Measurements from ENCODE around the gene INO80. TPM values are rescaled to one million over a fixed set of nuclear protein-coding genes. Genes with fewer than 3 reads are reported as not detected.
A peak's percentile ranks its signal among the peaks of the same experiment; 100 is the strongest.

INO80 gene
- total and polyA plus RNA-seq, 2 donors (not counting 1 experiment from before 2014, with no cell fraction given), result 16.3 to 55.7 TPM

DNA sequence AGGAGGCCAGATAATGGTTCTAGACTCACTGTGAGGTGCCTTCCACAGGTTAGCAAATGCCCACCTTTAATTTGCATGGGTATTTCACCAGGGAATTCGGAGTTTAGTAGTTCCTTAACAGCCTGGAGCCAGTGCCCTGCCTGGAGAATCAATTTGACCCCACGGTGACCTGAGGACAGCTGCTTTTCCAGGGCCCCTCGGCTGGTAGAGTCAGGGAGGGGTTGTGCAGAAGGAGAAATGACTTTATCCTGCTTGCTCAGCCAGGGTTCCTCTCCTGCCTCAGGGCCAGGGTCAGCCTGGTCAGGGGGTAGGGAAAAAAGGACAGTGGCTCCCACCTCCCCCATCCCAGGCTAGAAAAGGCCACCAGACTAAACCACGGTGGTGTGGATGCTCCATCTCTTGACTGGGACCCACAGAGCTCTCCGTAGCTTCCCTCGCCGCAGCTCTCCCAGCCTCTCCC lies 175.0 kb downstream of the INO80 start:
- Histone ChIP-seq H3K36me3 (replicated peaks in 1 of 2; ENCODE audit: control extremely low read depth in 1 of 2, control insufficient read depth in 1 of 2, extremely low read depth in 1 of 2, insufficient read depth in 2 of 2, low read length in 1 of 2) (no peaks in the 10 kb centered on the region), H4K20me1 (ENCODE audit: control insufficient read depth, insufficient read depth, low read length, poor library complexity, severe bottlenecking) (no peaks in the 10 kb centered on the region)

DNA sequence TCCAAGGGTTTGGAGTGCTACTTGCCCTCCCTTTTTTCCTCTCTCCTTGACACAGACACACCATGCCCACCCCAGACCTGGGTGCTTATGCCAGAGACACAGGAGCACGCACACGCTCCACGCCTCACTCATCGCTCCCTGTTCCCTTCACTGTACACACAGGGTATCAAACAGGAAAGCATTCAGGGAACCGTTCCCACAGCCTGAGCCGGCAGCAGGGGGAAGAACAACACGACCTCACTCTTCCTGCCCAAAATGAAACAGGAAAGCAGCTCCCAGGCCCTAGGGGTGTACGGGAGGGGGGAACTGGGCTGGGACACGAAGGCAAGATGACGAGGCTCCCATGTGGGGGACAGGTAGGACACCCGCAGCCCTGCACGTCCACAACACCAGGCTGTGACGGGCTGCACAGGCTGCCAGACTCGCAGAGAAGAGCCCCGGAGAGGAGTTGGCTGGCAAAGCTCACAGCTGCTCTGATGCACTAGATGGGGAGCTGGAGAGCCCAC lies 175.7 kb downstream of the INO80 start:
- Histone ChIP-seq H3K4me1 (ENCODE audit: control insufficient read depth in 2 of 2, insufficient read depth in 2 of 2, low read length in 2 of 2) (peaks cover 31 to 35% of the 10 kb centered on the region in 2 donors), H4K20me1 (ENCODE audit: control insufficient read depth, insufficient read depth, low read length, poor library complexity, severe bottlenecking) (no peaks in the 10 kb centered on the region), H3K27ac (ENCODE audit: low read length in 2 of 2) (peak overlapping the region in 1 of 2 donors; percentile 32), H3K27me3 (replicated peaks in 1 of 4; ENCODE audit: control extremely low read depth in 1 of 4, control insufficient read depth in 3 of 4, insufficient read depth in 4 of 4, low read length in 3 of 4) (no peaks in the 10 kb centered on the region), H3K79me2 (ENCODE audit: control insufficient read depth, insufficient read depth, low read length) (no peaks in the 10 kb centered on the region), H3K4me2 (replicated peaks; ENCODE audit: low read depth, low read length, poor library complexity, severe bottlenecking) (peak overlapping the region; percentile 99), H3K9ac (ENCODE audit: low read length) (no peak overlapping the region), H2AFZ (ENCODE audit: insufficient read depth, low read depth, low read length, poor library complexity, severe bottlenecking) (peak overlapping the region; percentile 96), H3K9me3 (ENCODE audit: control extremely low read depth in 1 of 3, control insufficient read depth in 2 of 3, insufficient read depth in 1 of 3, low read length in 2 of 3) (no peaks in the 10 kb centered on the region), H3K4me3 (ENCODE audit: control extremely low read depth in 1 of 5, extremely low read depth in 1 of 5, insufficient read depth in 1 of 5, low read depth in 2 of 5, low read length in 4 of 5) (no peak overlapping the region), H3K36me3 (replicated peaks in 1 of 2; ENCODE audit: control extremely low read depth in 1 of 2, control insufficient read depth in 1 of 2, extremely low read depth in 1 of 2, insufficient read depth in 2 of 2, low read length in 1 of 2) (no peaks in the 10 kb centered on the region)
- DNase-seq (peak; percentile 35), ATAC-seq (ENCODE audit: low read depth) (no peak)
- no peaks in the 10 kb centered on the region for H3K27me3 Mint-ChIP-seq
- H3K4me1 Mint-ChIP-seq, result peaks cover 36% of the 10 kb centered on the region
- H3K9me3 Mint-ChIP-seq (ENCODE audit: insufficient read depth), result no peaks in the 10 kb centered on the region
- intact Hi-C loops (cut with micrococcal nuclease), result loop anchor here (2.0 to 5.0 kb wide), 2 partner anchors 14 to 82 kb away; no protein-coding TSS in a partner anchor
- peak overlapping the region; percentile 75 for H3K27ac Mint-ChIP-seq
- WGBS (ENCODE audit: insufficient coverage), result 15% methylated on average over 12 of the region's 15 CpGs
- ChIA-PET CTCF (interaction anchor here (0.6 to 5.7 kb wide), 11 partner anchors 11 to 308 kb away, joined by 3 to 69 read pairs (median 9); partner anchors contain the start of genes CHAC1, DLL4 and VPS18), POLR2A (interaction anchor here (4.0 kb wide), 1 partner anchor 13 kb away, joined by 20 read pairs; the partner anchor contains the start of gene CHAC1)
- H3K4me3 Mint-ChIP-seq, result peak overlapping the region; percentile 75
- TF ChIP-seq, protein P1, sequence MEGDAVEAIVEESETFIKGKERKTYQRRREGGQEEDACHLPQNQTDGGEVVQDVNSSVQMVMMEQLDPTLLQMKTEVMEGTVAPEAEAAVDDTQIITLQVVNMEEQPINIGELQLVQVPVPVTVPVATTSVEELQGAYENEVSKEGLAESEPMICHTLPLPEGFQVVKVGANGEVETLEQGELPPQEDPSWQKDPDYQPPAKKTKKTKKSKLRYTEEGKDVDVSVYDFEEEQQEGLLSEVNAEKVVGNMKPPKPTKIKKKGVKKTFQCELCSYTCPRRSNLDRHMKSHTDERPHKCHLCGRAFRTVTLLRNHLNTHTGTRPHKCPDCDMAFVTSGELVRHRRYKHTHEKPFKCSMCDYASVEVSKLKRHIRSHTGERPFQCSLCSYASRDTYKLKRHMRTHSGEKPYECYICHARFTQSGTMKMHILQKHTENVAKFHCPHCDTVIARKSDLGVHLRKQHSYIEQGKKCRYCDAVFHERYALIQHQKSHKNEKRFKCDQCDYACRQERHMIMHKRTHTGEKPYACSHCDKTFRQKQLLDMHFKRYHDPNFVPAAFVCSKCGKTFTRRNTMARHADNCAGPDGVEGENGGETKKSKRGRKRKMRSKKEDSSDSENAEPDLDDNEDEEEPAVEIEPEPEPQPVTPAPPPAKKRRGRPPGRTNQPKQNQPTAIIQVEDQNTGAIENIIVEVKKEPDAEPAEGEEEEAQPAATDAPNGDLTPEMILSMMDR (IDR thresholded peaks at IDR 0.05), result no peak
- TF ChIP-seq EZH2 (IDR thresholded peaks at IDR 0.05; ENCODE audit: borderline replicate concordance, insufficient read depth, low read depth, low read length, poor library complexity, severe bottlenecking), result no peak

More for the DNA sequence above, 175.0 kb downstream of the INO80 start:
- intact Hi-C loops (cut with micrococcal nuclease), result loop anchor here (1.0 to 5.0 kb wide), 3 partner anchors 14 to 81 kb away; no protein-coding TSS in a partner anchor
- Histone ChIP-seq H2AFZ (ENCODE audit: insufficient read depth, low read depth, low read length, poor library complexity, severe bottlenecking) (peak overlapping the region; percentile 96), H3K27ac (ENCODE audit: low read length in 2 of 2) (no peak overlapping the region), H3K27me3 (replicated peaks in 1 of 4; ENCODE audit: control extremely low read depth in 1 of 4, control insufficient read depth in 3 of 4, insufficient read depth in 4 of 4, low read length in 3 of 4) (no peaks in the 10 kb centered on the region), H3K9me3 (ENCODE audit: control extremely low read depth in 1 of 3, control insufficient read depth in 2 of 3, insufficient read depth in 1 of 3, low read length in 2 of 3) (no peaks in the 10 kb centered on the region), H3K9ac (ENCODE audit: low read length) (peak overlapping the region; percentile 78), H3K79me2 (ENCODE audit: control insufficient read depth, insufficient read depth, low read length) (no peaks in the 10 kb centered on the region), H3K4me2 (replicated peaks; ENCODE audit: low read depth, low read length, poor library complexity, severe bottlenecking) (peak overlapping the region; percentile 99), H3K4me1 (ENCODE audit: control insufficient read depth in 2 of 2, insufficient read depth in 2 of 2, low read length in 2 of 2) (peaks cover 31 to 35% of the 10 kb centered on the region in 2 donors), H3K4me3 (ENCODE audit: control extremely low read depth in 1 of 5, extremely low read depth in 1 of 5, insufficient read depth in 1 of 5, low read depth in 2 of 5, low read length in 4 of 5) (peak overlapping the region in 3 of 5 experiments; percentile 69 to 78 (median 72))
- ChIA-PET POLR2A (interaction anchor here (1.4 to 4.0 kb wide), 2 partner anchors 12 to 34 kb away, joined by 7 to 20 read pairs; partner anchors contain the start of gene CHAC1), CTCF (interaction anchor here (0.5 to 5.7 kb wide), 16 partner anchors 12 to 280 kb away, joined by 3 to 69 read pairs (median 8); partner anchors contain the start of genes CHAC1, DLL4 and VPS18)
- Mint-ChIP-seq H3K4me1 (peaks cover 39% of the 10 kb centered on the region), H3K9me3 (ENCODE audit: insufficient read depth) (no peaks in the 10 kb centered on the region), H3K27ac (peak overlapping the region; percentile 75), H3K4me3 (peak overlapping the region; percentile 75), H3K27me3 (peaks cover 3% of the 10 kb centered on the region)
- DNase-seq (no peak), ATAC-seq (ENCODE audit: low read depth) (no peak)
- WGBS (ENCODE audit: insufficient coverage), result 61% methylated on average over 7 of the region's 7 CpGs
- TF ChIP-seq, protein P1 (IDR thresholded peaks at IDR 0.05), result no peak

Data from B cell (primary cell).